Glutamatergic neuron (in vitro differentiated cells): ENCODE measurements around the gene RNF7. TPM values are rescaled to one million over a fixed set of nuclear protein-coding genes. Genes with fewer than 3 reads are reported as not detected.

Source experiments
- DNase-seq: peaks from one replicate; pipeline ENCODE4 v3.0.0; 2022
- H3K27ac Mint-ChIP-seq: one replicate; pipeline ENCODE4 v1.8.0; 2020; ENCODE audit warnings: mild to moderate bottlenecking, mixed read lengths, inconsistent platforms; ENCODE audit not compliant: unreplicated experiment
- H3K27me3 Mint-ChIP-seq: one replicate; pipeline ENCODE4 v1.8.0; 2020; ENCODE audit warnings: mild to moderate bottlenecking, moderate library complexity, mixed read lengths, inconsistent platforms; ENCODE audit not compliant: unreplicated experiment
- H3K36me3 Mint-ChIP-seq: one replicate; pipeline ENCODE4 v1.8.0; 2020; ENCODE audit warnings: mild to moderate bottlenecking, mixed read lengths, inconsistent platforms; ENCODE audit not compliant: unreplicated experiment
- H3K4me1 Mint-ChIP-seq: one replicate; pipeline ENCODE4 v1.8.0; 2020; ENCODE audit warnings: mild to moderate bottlenecking, low read depth, mixed read lengths, inconsistent platforms; ENCODE audit not compliant: unreplicated experiment
- H3K4me3 Mint-ChIP-seq: one replicate; pipeline ENCODE4 v1.8.0; 2020; ENCODE audit warnings: mild to moderate bottlenecking, mixed read lengths, inconsistent platforms; ENCODE audit not compliant: unreplicated experiment
- H3K9me3 Mint-ChIP-seq: one replicate; pipeline ENCODE4 v1.8.0; 2020; ENCODE audit warnings: mild to moderate bottlenecking, moderate library complexity, mixed read lengths, inconsistent platforms; ENCODE audit not compliant: unreplicated experiment
- total RNA-seq: library from RNA; stranded (reverse); fragmentation: NEBNext Ultra II Directional; extraction: Animal tissue kit (Norgen Biotek cat#: 25700); gene quantifications from one replicate; pipeline ENCODE4 v1.2.1, GENCODE V29; 2021; ENCODE audit not compliant: unreplicated experiment
- TF ChIP-seq, protein P1 (sequence below): fragments of 200-600 bp; sonication (generic); IDR thresholded peaks from one replicate; pipeline ENCODE4 v1.5.0; 2021; ENCODE audit not compliant: partially characterized antibody, unreplicated experiment

RNF7 gene
- total RNA-seq, 1 donor from 2014 or later: 95.0 TPM

- peaks cover 2% of the 10 kb centered on the region for H3K4me1 Mint-ChIP-seq
- no peaks in the 10 kb centered on the region for H3K27me3 Mint-ChIP-seq
- DNase-seq: no peak
- H3K27ac Mint-ChIP-seq: no peak overlapping the region
- H3K9me3 Mint-ChIP-seq: peaks cover 3% of the 10 kb centered on the region
- peaks cover 4% of the 10 kb centered on the region for H3K36me3 Mint-ChIP-seq
- no peak overlapping the region for H3K4me3 Mint-ChIP-seq
- TF ChIP-seq, protein P1, sequence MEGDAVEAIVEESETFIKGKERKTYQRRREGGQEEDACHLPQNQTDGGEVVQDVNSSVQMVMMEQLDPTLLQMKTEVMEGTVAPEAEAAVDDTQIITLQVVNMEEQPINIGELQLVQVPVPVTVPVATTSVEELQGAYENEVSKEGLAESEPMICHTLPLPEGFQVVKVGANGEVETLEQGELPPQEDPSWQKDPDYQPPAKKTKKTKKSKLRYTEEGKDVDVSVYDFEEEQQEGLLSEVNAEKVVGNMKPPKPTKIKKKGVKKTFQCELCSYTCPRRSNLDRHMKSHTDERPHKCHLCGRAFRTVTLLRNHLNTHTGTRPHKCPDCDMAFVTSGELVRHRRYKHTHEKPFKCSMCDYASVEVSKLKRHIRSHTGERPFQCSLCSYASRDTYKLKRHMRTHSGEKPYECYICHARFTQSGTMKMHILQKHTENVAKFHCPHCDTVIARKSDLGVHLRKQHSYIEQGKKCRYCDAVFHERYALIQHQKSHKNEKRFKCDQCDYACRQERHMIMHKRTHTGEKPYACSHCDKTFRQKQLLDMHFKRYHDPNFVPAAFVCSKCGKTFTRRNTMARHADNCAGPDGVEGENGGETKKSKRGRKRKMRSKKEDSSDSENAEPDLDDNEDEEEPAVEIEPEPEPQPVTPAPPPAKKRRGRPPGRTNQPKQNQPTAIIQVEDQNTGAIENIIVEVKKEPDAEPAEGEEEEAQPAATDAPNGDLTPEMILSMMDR: no peak
These were observed 38.3 kb downstream of the RNF7 start for GRCh38 chr3:141776376-141776775.

DNA sequence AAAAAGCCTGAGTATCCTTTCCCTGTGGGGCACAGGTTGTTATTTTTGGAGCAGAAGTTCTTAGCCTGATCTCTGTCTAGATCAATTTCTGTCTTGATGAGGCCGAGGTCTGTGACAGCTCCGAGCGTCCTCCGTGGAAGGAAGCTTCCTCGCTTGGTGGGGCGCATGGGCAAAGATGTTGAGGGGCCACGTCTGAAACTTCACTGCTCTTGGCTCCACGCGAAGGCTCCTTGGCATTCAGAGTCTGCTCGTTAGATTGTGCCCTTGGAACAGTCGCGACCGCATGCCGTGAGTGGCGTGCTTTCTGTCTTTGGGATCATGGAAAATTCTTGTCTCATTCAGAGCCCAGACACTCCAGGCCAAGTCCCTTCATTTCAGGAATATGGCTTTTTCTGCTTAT is 38.8 kb downstream of the RNF7 start:
- DNase-seq: no peak
- peaks cover 4% of the 10 kb centered on the region for H3K36me3 Mint-ChIP-seq
- H3K27me3 Mint-ChIP-seq: no peaks in the 10 kb centered on the region
- no peak overlapping the region for H3K4me3 Mint-ChIP-seq
- H3K9me3 Mint-ChIP-seq: peaks cover 3% of the 10 kb centered on the region
- TF ChIP-seq, protein P1: no peak
- no peak overlapping the region for H3K27ac Mint-ChIP-seq
- H3K4me1 Mint-ChIP-seq: peaks cover 2% of the 10 kb centered on the region

GRCh38 chr3:141777957-141778813 is 40.1 kb downstream of the RNF7 start:
- DNase-seq: no peak
- Mint-ChIP-seq H3K27ac (no peak overlapping the region), H3K36me3 (peaks cover 4% of the 10 kb centered on the region), H3K4me3 (no peak overlapping the region), H3K9me3 (peaks cover 6% of the 10 kb centered on the region), H3K27me3 (no peaks in the 10 kb centered on the region), H3K4me1 (peaks cover 2% of the 10 kb centered on the region)
- TF ChIP-seq, protein P1: no peak

- TF ChIP-seq, protein P1: no peak
- H3K4me3 Mint-ChIP-seq: no peak overlapping the region
- peak overlapping the region; percentile 64 for H3K27ac Mint-ChIP-seq
- peaks cover 10% of the 10 kb centered on the region for H3K9me3 Mint-ChIP-seq
- DNase-seq: no peak
- peaks cover 1% of the 10 kb centered on the region for H3K27me3 Mint-ChIP-seq
- peaks cover 4% of the 10 kb centered on the region for H3K36me3 Mint-ChIP-seq
- peaks cover 2% of the 10 kb centered on the region for H3K4me1 Mint-ChIP-seq
These were observed 41.6 kb downstream of the RNF7 start for GRCh38 chr3:141779667-141780066.

GRCh38 chr3:141782386-141782932 is 44.4 kb downstream of the RNF7 start:
- Mint-ChIP-seq H3K4me1 (peaks cover 2% of the 10 kb centered on the region), H3K27me3 (peaks cover 1% of the 10 kb centered on the region), H3K36me3 (peaks cover 4% of the 10 kb centered on the region), H3K9me3 (peaks cover 12% of the 10 kb centered on the region), H3K27ac (no peak overlapping the region), H3K4me3 (no peak overlapping the region)
- no peak for DNase-seq
- TF ChIP-seq, protein P1: no peak
